ENCODE results near the gene HAPLN1.
A peak's percentile ranks its signal among the peaks of the same experiment; 100 is the strongest.

HAPLN1 gene

GRCh38 chr5:83721953-83722901, 1.6 kb upstream of the HAPLN1 start:
- Histone ChIP-seq H4K20me1 (ENCODE audit: insufficient read depth, low read length, poor library complexity, severe bottlenecking) (no peaks in the 10 kb centered on the region), H3K4me1 (ENCODE audit: insufficient read depth, low read length, poor library complexity, severe bottlenecking) (peaks cover 5% of the 10 kb centered on the region), H3F3A (ENCODE audit: low read depth) (no peaks in the 10 kb centered on the region), H3K9ac (ENCODE audit: low read depth, low read length, poor library complexity, severe bottlenecking) (no peak overlapping the region), H3K9me2 (replicated peaks; ENCODE audit: low read depth, low read length) (no peaks in the 10 kb centered on the region), H3K9me3 (ENCODE audit: insufficient read depth, low read depth, low read length) (no peaks in the 10 kb centered on the region), H3K4me2 (ENCODE audit: low read depth, low read length, poor library complexity, severe bottlenecking) (no peak overlapping the region), H3K4me3 (ENCODE audit: low read length, poor library complexity, severe bottlenecking) (no peak overlapping the region), H3K27me3 (ENCODE audit: insufficient read depth, low read length, poor library complexity, severe bottlenecking) (no peaks in the 10 kb centered on the region), H3K79me2 (ENCODE audit: insufficient read depth, low read length) (no peaks in the 10 kb centered on the region), H3K36me3 (ENCODE audit: insufficient read depth, low read length) (no peaks in the 10 kb centered on the region), H2AFZ (ENCODE audit: low read length) (no peak overlapping the region)
- TF ChIP-seq, protein P1, sequence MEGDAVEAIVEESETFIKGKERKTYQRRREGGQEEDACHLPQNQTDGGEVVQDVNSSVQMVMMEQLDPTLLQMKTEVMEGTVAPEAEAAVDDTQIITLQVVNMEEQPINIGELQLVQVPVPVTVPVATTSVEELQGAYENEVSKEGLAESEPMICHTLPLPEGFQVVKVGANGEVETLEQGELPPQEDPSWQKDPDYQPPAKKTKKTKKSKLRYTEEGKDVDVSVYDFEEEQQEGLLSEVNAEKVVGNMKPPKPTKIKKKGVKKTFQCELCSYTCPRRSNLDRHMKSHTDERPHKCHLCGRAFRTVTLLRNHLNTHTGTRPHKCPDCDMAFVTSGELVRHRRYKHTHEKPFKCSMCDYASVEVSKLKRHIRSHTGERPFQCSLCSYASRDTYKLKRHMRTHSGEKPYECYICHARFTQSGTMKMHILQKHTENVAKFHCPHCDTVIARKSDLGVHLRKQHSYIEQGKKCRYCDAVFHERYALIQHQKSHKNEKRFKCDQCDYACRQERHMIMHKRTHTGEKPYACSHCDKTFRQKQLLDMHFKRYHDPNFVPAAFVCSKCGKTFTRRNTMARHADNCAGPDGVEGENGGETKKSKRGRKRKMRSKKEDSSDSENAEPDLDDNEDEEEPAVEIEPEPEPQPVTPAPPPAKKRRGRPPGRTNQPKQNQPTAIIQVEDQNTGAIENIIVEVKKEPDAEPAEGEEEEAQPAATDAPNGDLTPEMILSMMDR (conservative IDR thresholded peaks at IDR 0.05; ENCODE audit: low read length), result no peak
- TF ChIP-seq EZH2phosphoT487 (IDR thresholded peaks at IDR 0.05; ENCODE audit: borderline replicate concordance), result no peak

GRCh38 chr5:83718936-83719495, 1.6 kb downstream of the HAPLN1 start:
- Histone ChIP-seq H3K9me2 (replicated peaks; ENCODE audit: low read depth, low read length) (no peaks in the 10 kb centered on the region), H3K4me3 (ENCODE audit: low read length, poor library complexity, severe bottlenecking) (no peak overlapping the region), H3K36me3 (ENCODE audit: insufficient read depth, low read length) (no peaks in the 10 kb centered on the region), H4K20me1 (ENCODE audit: insufficient read depth, low read length, poor library complexity, severe bottlenecking) (no peaks in the 10 kb centered on the region), H2AFZ (ENCODE audit: low read length) (no peak overlapping the region), H3K9ac (ENCODE audit: low read depth, low read length, poor library complexity, severe bottlenecking) (no peak overlapping the region), H3K9me3 (ENCODE audit: insufficient read depth, low read depth, low read length) (no peaks in the 10 kb centered on the region), H3F3A (ENCODE audit: low read depth) (no peaks in the 10 kb centered on the region), H3K4me1 (ENCODE audit: insufficient read depth, low read length, poor library complexity, severe bottlenecking) (peaks cover 2% of the 10 kb centered on the region), H3K27me3 (ENCODE audit: insufficient read depth, low read length, poor library complexity, severe bottlenecking) (no peaks in the 10 kb centered on the region), H3K4me2 (ENCODE audit: low read depth, low read length, poor library complexity, severe bottlenecking) (no peak overlapping the region), H3K79me2 (ENCODE audit: insufficient read depth, low read length) (no peaks in the 10 kb centered on the region)
- no peak for TF ChIP-seq EZH2phosphoT487 (IDR thresholded peaks at IDR 0.05; ENCODE audit: borderline replicate concordance)
- TF ChIP-seq, protein P1 (conservative IDR thresholded peaks at IDR 0.05; ENCODE audit: low read length), result no peak

DNA sequence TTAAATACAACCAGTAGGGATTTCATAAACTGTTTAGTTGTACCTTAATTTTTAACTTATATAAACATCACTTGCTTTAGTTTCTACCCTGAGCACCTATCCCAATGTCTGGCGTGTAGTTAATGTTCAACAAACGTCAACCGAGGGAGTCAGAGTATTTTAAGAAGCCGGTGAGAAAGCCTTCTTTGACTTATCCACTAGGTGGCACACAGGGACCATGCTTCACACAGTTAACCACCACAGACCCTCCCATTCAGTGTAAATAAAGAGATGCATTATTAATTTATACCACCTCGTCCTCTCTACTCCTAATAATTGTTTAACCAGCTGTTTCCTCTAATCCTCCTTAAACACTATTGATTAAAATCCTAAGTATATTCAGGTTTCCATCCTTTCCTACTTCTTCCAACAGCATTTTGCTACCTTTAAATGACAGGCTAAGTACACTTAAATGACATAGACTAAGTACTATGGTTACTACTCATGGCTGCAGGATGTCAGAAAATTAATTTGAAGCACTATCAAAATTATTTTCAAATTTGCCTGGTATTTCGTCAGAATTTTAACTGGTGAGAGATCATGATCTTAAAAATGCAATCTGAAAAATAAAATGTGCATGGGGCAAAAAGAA, 2.3 kb downstream of the HAPLN1 start:
- no peaks in the 10 kb centered on the region for H3K4me1 ChIP-seq (ENCODE audit: insufficient read depth, low read length, poor library complexity, severe bottlenecking)
- no peaks in the 10 kb centered on the region for H3K9me2 ChIP-seq (replicated peaks; ENCODE audit: low read depth, low read length)
- no peaks in the 10 kb centered on the region for H4K20me1 ChIP-seq (ENCODE audit: insufficient read depth, low read length, poor library complexity, severe bottlenecking)
- H3K36me3 ChIP-seq (ENCODE audit: insufficient read depth, low read length), result no peaks in the 10 kb centered on the region
- no peak overlapping the region for H3K9ac ChIP-seq (ENCODE audit: low read depth, low read length, poor library complexity, severe bottlenecking)
- H3F3A ChIP-seq (ENCODE audit: low read depth), result no peaks in the 10 kb centered on the region
- no peak for TF ChIP-seq EZH2phosphoT487 (IDR thresholded peaks at IDR 0.05; ENCODE audit: borderline replicate concordance)
- TF ChIP-seq, protein P1 (conservative IDR thresholded peaks at IDR 0.05; ENCODE audit: low read length), result peak; percentile 88
- no peak overlapping the region for H3K4me3 ChIP-seq (ENCODE audit: low read length, poor library complexity, severe bottlenecking)
- no peak overlapping the region for H2AFZ ChIP-seq (ENCODE audit: low read length)
- H3K9me3 ChIP-seq (ENCODE audit: insufficient read depth, low read depth, low read length), result no peaks in the 10 kb centered on the region
- no peaks in the 10 kb centered on the region for H3K27me3 ChIP-seq (ENCODE audit: insufficient read depth, low read length, poor library complexity, severe bottlenecking)
- no peak overlapping the region for H3K4me2 ChIP-seq (ENCODE audit: low read depth, low read length, poor library complexity, severe bottlenecking)
- no peaks in the 10 kb centered on the region for H3K79me2 ChIP-seq (ENCODE audit: insufficient read depth, low read length)

All from Loucy (cell line).